ENCODE measurements around the gene TTLL12.

- TF ChIP-seq GATA2 (IDR thresholded peaks at IDR 0.05; ENCODE audit: low read depth, low read length) (no peak), GATA3 (IDR thresholded peaks at IDR 0.05; ENCODE audit: low read depth, low read length) (no peak)
Measured at GRCh38 chr22:43207386-43207785, 20.5 kb upstream of the TTLL12 start.
